Peyer's patch (tissue), 4 donors: ENCODE results near the gene TGFBR2.

ENCODE experiments used
- CTCF ChIP-seq, 6 experiments: fragments of 450-650 bp in 4 of 6; fragments of 200-600 bp in 2 of 6; sonication (generic) in 1 of 6; IDR thresholded peaks; one replicate each; pipeline ENCODE4 v1.5.1; 2017 to 2019; ENCODE audit warnings: antibody characterized with exemption in 6 of 6, mild to moderate bottlenecking in 3 of 6, moderate library complexity in 1 of 6
- POLR2A ChIP-seq, 2 donors: fragments of 450-650 bp; IDR thresholded peaks; one replicate each; pipeline ENCODE4 v1.5.1; 2017; ENCODE audit warnings: antibody characterized with exemption in 2 of 2, mild to moderate bottlenecking in 2 of 2, moderate library complexity in 2 of 2

GRCh38 chr3:30679045-30679444 lies 72.6 kb downstream of the TGFBR2 start:
- TF ChIP-seq CTCF (IDR thresholded peaks at IDR 0.05), result no peak
- no peak for TF ChIP-seq POLR2A (IDR thresholded peaks at IDR 0.05)
